Tibial nerve (tissue), 4 donors: ENCODE measurements around the gene SLC22A3. TPM values are rescaled to one million over a fixed set of nuclear protein-coding genes. Genes with fewer than 3 reads are reported as not detected.

Experiments used
- DNase-seq, 2 donors: peaks; one replicate each; pipeline ENCODE4 v3.0.0-alpha.2; 2019; ENCODE audit warnings: low spot score in 2 of 2
- H3K27ac ChIP-seq, 4 donors: fragments of 200-600 bp; sonication (generic) in 3 of 4; one replicate each; pipeline ENCODE4 v1.5.1; 2017 to 2019; ENCODE audit warnings: mild to moderate bottlenecking in 1 of 4
- H3K27me3 ChIP-seq, 2 donors: fragments of 200-600 bp; sonication (generic) in 1 of 2; one replicate each; pipeline versions ENCODE4 v1.5.1 to v1.6.0; 2017 to 2019
- H3K36me3 ChIP-seq, 3 donors: fragments of 200-600 bp; sonication (generic); one replicate each; pipeline ENCODE4 v1.5.1; 2018 to 2019
- H3K4me1 ChIP-seq, 4 donors: fragments of 200-600 bp; sonication (generic) in 3 of 4; one replicate each; pipeline ENCODE4 v1.5.1; 2017 to 2019
- H3K4me3 ChIP-seq, 4 donors: fragments of 200-600 bp; sonication (generic) in 3 of 4; one replicate each; pipeline ENCODE4 v1.5.1; 2017 to 2019; ENCODE audit warnings: mild to moderate bottlenecking in 1 of 4, moderate library complexity in 1 of 4
- H3K9me3 ChIP-seq, 4 donors: fragments of 200-600 bp; sonication (generic) in 3 of 4; one replicate each; pipeline ENCODE4 v1.5.1; 2017 to 2019
- CTCF ChIP-seq, 5 experiments: fragments of 200-600 bp in 3 of 5; fragments of 450-650 bp in 2 of 5; sonication (generic) in 3 of 5; IDR thresholded peaks; one replicate each; pipeline ENCODE4 v1.5.1; 2016 to 2019; ENCODE audit warnings: antibody characterized with exemption in 5 of 5, mild to moderate bottlenecking in 3 of 5, moderate library complexity in 2 of 5
- EP300 ChIP-seq, 2 donors: sonication (generic); formaldehyde crosslinking; IDR thresholded peaks; one replicate each; pipeline ENCODE4 v1.6.1; 2017; ENCODE audit warnings: antibody characterized with exemption in 2 of 2, mild to moderate bottlenecking in 1 of 2
- POLR2A ChIP-seq, 2 donors: fragments of 450-650 bp; IDR thresholded peaks; one replicate each; pipeline ENCODE4 v1.6.1; 2017; ENCODE audit warnings: antibody characterized with exemption in 2 of 2, mild to moderate bottlenecking in 2 of 2, moderate library complexity in 2 of 2
- WGBS, 2 donors: methylation state at CpG; one replicate each; pipeline ENCODE4 v1.1.5; 2018; 5-methylcytosine and 5-hydroxymethylcytosine counted together
- total RNA-seq, 4 donors: library from RNA; depleted of rRNA; stranded (reverse); fragments of >200 nt; gene quantifications; one replicate each; pipeline ENCODE4 v1.1.0, GENCODE V29; 2016

SLC22A3 gene
- total RNA-seq, 4 donors from 2014 or later = 76.8 to 361 (median 263) TPM

GRCh38 chr6:160303806-160304205, 44.4 kb upstream of the SLC22A3 start:
- H3K36me3 ChIP-seq = no peaks in the 10 kb centered on the region
- H3K27me3 ChIP-seq = no peaks in the 10 kb centered on the region
- 48 to 68% methylated on average over 2 of the region's 2 CpGs for WGBS, 2 donors
- H3K27ac ChIP-seq = no peak overlapping the region
- no peak overlapping the region for H3K4me3 ChIP-seq
- peaks cover 0 to 8% (median 1%) of the 10 kb centered on the region in 4 donors for H3K4me1 ChIP-seq
- TF ChIP-seq EP300 (IDR thresholded peaks at IDR 0.05) (no peak), POLR2A (IDR thresholded peaks at IDR 0.05) (no peak), CTCF (IDR thresholded peaks at IDR 0.05) (no peak)
- no peak for DNase-seq
- no peaks in the 10 kb centered on the region for H3K9me3 ChIP-seq

GRCh38 chr6:160305926-160306713, 42.1 kb upstream of the SLC22A3 start:
- no peak for DNase-seq
- Histone ChIP-seq H3K36me3 (no peaks in the 10 kb centered on the region), H3K4me3 (no peak overlapping the region), H3K9me3 (peaks cover 0 to 19% (median 2%) of the 10 kb centered on the region in 4 donors), H3K4me1 (peaks cover 0 to under 1% (median 0%) of the 10 kb centered on the region in 4 donors), H3K27me3 (no peaks in the 10 kb centered on the region), H3K27ac (no peak overlapping the region)
- no peak for TF ChIP-seq EP300 (IDR thresholded peaks at IDR 0.05)
- TF ChIP-seq POLR2A (IDR thresholded peaks at IDR 0.05) = no peak
- TF ChIP-seq CTCF (IDR thresholded peaks at IDR 0.05) = no peak
- WGBS, 2 donors = 36 to 50% methylated on average over 7 of the region's 7 CpGs

- Histone ChIP-seq H3K4me1 (no peaks in the 10 kb centered on the region), H3K27me3 (no peaks in the 10 kb centered on the region), H3K27ac (no peak overlapping the region), H3K4me3 (no peak overlapping the region), H3K9me3 (peaks cover 0 to 51% (median 10%) of the 10 kb centered on the region in 4 donors), H3K36me3 (no peaks in the 10 kb centered on the region)
- DNase-seq = no peak
- TF ChIP-seq EP300 (IDR thresholded peaks at IDR 0.05) (no peak), POLR2A (IDR thresholded peaks at IDR 0.05) (no peak), CTCF (IDR thresholded peaks at IDR 0.05) (no peak)
These were observed 38.5 kb upstream of the SLC22A3 start for GRCh38 chr6:160309718-160310117.

- no peak for DNase-seq
- peaks cover 0 to 51% (median 10%) of the 10 kb centered on the region in 4 donors for H3K9me3 ChIP-seq
- H3K27ac ChIP-seq = no peak overlapping the region
- no peak for TF ChIP-seq CTCF (IDR thresholded peaks at IDR 0.05)
- no peak overlapping the region for H3K4me3 ChIP-seq
- no peaks in the 10 kb centered on the region for H3K36me3 ChIP-seq
- H3K27me3 ChIP-seq = no peaks in the 10 kb centered on the region
- H3K4me1 ChIP-seq = no peaks in the 10 kb centered on the region
- 85 to 88% methylated on average over 2 of the region's 2 CpGs for WGBS, 2 donors
These were observed 35.3 kb upstream of the SLC22A3 start for GRCh38 chr6:160312900-160313299.

GRCh38 chr6:160315310-160315709, 32.9 kb upstream of the SLC22A3 start:
- 85 to 87% methylated on average over 1 of the region's 1 CpG for WGBS, 2 donors
- DNase-seq = no peak

More at GRCh38 chr6:160315310-160315709, 32.9 kb upstream of the SLC22A3 start:
- Histone ChIP-seq H3K27ac (no peak overlapping the region), H3K36me3 (no peaks in the 10 kb centered on the region), H3K4me1 (no peaks in the 10 kb centered on the region), H3K27me3 (no peaks in the 10 kb centered on the region), H3K9me3 (peaks cover 0 to 39% (median 8%) of the 10 kb centered on the region in 4 donors), H3K4me3 (no peak overlapping the region)
- TF ChIP-seq CTCF (IDR thresholded peaks at IDR 0.05) = no peak
- TF ChIP-seq POLR2A (IDR thresholded peaks at IDR 0.05) = no peak
- TF ChIP-seq EP300 (IDR thresholded peaks at IDR 0.05) = no peak
